NCI-H1930 (cell line): ENCODE measurements around the gene TTC12.
"Not testable (repeated sequence)": the region's sequence is repeated elsewhere in the genome, so short reads cannot be mapped to it uniquely, and the experiment has no call there.

Source experiments
- DNase-seq, 2 experiments: peaks; one replicate each; lab custom pipeline; 2025; lab: John Stamatoyannopoulos, UW

The TTC12 gene

DNA sequence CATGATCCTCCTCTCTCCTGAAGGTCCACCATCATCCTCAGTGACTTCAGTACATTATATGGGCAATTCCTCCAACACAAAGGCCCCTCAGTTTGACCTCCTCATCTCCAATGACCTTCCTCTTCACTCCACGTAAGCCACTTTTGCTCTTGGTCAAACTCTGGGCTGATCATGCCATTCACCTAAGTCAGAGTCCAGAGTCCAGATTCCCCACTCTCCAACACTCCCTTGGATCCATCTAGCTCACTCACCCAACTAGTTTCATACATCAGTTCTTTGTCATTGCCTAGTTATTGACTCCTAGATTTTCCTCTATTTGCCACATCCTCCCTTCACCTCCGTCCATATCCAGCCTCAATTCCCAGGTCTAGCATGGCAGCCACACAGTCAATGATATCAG lies 30.5 kb upstream of the TTC12 start:
- no peak for DNase-seq

DNA sequence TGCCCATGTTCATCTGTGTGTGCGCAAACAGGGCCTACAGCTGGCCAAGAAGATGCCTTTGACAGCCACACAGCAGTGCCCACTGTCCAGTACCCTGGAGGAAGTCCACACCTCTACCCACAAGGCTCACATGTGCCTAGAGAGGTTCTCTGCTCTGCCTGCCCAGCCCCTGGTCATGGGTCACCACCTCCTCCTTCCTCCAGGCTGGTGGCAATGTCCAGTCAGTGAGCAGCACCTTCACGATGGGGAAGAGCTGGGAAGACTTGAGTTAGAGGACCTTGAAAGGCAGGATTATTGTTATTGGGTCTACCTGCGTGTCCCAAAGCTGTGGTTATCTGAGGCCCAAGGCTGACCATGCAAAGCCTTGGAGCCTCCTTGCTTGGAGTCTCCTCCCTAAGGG lies 28.4 kb upstream of the TTC12 start:
- DNase-seq: no peak

DNA sequence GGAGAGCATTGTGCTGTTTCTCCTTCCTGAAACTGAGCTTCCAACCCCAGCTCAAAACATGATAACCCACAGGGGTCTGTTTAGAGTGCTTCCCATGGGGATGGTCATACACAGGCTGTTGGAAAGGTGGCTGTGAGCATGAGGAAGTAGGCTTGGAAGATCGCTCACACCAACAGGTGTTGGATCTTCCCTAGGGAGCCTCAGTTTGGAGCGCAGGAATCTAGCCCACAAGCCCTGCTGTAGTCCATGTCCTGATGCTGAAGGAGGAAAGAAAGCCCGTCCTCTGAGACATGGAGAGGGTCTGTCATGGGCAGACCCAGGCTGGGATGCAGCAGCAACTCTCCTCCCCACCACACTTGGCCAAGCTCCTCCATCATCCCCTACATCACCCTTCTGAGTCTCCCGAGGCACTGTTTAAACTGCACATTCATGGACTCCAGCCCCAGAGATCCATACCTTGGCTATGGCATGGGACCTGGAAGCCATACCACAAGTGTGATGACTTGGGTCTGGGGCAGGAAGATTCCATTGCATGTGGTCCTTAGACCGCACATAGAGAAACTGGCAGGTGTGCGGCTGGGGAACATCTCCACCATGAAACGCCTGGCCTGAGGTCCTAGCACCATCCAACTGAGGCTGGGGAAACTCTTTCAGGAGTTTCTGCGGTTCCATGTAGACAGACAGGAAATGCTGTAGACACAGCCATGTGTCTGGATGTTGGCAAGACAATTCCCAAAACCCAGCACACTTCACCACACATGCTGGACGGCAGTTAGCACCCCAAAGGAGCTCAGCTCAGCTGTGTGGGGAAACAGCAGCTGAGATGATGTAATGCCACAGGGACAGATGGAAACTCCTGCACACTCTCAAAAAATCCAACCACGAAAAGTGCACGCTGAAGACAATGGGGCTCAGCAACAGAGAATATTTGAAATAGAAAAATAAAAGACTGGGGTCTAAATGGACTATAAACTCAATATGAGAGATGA lies 27.6 kb upstream of the TTC12 start:
- no peak for DNase-seq

DNA sequence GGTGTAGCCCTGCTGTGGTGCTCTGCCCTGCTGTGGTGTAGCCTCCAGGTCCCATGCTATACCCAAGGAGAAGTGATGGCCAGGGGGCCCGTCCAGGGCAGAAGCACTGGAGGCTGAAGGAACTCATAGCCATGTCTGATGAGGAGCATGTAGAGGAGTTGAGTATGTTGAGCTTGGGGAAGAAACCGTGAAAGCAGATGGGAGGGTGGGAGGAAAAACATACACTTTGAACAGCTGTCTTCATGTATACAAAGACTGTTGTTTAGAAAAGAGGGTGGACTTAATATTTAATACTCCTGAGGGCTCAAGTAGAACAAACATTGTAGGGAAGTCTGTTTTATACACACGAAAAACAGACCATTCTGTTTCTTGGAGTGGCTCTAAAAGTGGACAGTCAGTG lies 26.6 kb upstream of the TTC12 start:
- no peak for DNase-seq

DNA sequence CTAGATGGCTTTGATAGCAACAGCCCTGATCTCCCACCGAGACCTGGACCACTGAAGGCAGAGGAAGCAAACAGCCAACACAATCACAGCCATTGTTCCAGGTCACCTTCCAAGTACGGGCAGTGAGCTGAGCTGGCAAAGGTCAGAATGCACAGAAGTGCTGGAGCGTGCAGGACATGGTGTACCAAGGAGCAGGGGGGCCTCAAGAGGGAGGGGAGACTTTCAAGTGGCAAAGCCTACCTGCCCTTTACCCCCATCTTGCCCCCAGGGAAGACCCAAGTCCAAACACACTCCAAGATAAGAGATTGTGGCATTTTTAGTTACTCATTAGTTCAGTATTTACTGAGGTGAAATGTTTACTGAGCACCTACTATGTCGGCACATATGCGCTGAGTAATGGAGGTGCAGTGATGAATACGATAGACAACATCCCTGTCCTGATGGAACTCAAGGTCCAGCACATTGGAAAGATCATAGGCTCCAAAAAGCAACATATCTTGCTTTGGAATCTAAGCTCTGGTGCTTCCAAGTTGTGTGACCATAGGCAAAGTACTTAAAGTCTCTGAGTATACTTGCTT lies 26.0 kb upstream of the TTC12 start:
- no peak for DNase-seq

DNA sequence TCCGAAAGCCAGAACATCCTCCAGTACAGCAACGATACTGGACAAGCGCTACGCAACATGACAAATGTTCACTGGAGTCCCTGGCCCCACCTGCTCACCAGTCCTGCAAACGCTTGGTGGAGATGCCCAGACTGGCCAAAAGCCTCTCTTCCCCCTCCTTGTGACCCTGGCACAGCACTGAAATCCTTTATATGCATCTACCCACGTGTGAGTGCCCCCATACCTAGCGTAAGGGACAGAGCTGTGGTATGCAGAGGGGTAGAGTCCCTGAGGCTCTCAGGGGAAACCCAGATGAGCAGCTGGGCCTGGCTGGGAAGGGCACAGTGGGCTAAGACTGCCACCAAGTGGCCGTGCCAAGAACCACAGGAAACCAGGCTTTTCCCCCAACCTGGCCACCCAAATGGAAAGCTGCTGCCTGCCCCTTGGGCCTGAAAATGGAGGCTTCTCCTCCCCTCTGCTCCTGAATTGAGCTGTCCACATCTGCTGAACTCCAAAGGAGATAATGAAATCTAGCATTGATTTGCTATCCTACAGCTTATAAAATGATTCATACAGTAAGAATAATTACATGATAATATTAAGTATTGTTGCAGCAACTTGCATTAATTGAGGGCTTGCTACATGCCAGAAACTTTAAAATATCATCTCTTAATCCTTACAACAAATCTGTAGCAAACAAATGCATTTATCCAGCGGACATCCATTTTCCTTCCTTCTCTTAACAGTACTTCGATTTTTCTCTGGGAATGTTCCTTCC lies 24.8 kb upstream of the TTC12 start:
- DNase-seq: peak; percentile 18 to 47

DNA sequence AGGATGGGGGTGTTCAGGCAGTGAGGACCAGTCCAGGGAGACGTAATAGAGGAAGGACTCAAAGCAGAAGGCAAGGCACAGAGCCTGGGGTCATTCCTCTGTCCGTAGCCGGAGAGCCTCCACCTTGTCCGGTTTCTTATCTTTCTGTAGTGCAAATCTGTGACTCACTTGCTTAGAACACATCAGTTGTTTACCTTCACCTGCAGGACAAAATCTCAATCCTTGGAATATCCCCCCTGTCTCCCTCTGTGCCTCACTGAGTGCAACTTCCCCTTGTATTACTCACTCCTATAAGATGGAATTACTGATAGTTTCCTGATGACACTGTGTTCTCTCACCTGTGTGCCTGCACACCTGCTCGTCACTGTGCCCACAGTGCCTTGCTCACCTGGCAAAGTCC lies 20.4 kb upstream of the TTC12 start:
- no peak for DNase-seq

DNA sequence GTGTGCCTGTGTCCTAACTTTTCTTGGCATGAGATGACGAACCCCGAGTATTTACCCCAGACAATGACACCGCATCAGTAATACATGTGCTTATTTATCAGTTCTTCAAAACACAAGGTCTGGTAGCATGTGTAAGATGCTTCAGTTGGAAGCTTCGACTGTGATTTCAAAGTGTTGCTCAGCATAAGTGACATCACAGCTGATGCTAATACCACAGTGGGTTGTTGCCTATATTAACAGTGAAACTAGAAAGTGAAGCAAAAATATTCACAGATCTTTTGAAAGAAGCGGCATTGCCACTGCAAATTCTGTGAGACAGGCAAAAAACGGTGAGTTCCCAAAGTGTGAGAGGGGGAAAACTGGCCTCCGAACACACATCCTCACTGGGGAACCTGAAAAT lies 18.4 kb upstream of the TTC12 start:
- DNase-seq: no peak

DNA sequence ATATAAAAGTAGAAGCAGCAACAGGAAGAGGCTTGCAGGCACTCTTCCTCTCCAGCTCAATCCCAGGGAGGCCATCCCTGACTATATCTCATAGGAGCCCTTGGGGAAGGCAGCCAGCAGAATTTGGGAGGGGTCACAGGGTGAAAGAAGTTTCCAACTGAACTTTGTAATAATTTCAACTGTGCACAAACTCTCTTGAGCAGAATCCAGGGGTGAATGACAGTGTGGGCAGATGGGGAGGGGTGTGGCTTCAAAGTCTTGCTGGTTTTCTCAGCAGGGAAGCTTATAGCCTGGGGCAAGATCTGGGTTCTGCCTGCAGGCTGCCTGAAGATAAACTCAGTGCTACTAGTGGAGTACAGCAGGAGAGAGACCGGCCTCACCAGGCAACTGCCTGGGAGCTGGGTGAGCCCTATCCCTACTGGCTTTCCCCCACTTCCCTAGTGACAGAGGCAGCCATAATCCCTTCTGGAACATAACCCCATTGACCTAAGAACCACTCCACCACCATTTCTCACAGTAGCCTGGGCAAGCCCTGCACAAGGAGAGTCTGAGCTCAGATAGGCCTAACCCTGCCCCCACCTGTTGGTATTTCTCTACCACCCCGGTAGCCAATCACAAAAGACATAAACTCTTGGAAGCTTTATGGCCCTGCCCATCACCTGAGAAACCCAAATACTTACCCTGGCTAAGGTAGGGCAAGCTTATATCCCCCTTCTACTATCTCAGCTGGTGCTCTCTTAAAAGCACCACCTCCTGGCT lies 17.8 kb upstream of the TTC12 start:
- DNase-seq: no peak

DNA sequence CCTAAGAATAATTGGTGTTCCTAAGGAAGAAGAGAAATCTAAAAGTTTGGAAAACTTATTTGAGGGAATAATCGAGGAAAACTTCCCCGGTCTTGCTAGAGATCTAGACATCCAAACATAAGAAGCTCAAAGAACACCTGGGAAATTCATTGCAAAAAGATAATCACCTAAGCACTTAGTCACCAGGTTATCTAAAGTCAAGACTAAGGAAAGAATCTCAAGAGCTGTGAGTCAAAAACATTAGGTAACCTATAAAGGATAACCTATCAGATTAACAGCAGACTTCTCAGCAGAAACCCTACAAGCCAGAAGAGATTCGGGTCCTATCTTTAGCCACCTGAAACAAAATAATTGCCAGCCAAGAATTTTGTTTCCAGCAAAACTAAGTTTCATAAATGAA lies 15.9 kb upstream of the TTC12 start:
- DNase-seq: not testable (repeated sequence)

DNA sequence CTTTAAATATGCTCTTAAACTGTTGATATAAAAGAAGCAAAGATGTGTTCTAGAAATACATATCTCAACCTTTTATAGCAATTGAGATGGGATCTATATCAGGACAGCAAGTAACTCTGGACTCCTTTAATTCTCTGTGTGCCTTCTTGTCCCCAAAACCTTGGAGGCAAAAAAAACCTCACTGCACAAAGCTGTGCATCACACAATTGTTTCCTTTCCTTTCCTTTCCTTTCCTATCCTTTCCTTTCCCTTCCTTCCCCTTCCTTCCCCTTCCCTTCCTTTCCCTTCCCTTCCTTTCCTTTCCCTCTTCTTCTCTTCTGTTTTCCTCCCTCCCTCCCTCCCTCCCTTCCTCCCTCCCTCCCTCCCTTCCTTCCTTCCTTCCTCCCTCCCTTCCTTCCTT lies 9.5 kb upstream of the TTC12 start:
- no peak for DNase-seq

DNA sequence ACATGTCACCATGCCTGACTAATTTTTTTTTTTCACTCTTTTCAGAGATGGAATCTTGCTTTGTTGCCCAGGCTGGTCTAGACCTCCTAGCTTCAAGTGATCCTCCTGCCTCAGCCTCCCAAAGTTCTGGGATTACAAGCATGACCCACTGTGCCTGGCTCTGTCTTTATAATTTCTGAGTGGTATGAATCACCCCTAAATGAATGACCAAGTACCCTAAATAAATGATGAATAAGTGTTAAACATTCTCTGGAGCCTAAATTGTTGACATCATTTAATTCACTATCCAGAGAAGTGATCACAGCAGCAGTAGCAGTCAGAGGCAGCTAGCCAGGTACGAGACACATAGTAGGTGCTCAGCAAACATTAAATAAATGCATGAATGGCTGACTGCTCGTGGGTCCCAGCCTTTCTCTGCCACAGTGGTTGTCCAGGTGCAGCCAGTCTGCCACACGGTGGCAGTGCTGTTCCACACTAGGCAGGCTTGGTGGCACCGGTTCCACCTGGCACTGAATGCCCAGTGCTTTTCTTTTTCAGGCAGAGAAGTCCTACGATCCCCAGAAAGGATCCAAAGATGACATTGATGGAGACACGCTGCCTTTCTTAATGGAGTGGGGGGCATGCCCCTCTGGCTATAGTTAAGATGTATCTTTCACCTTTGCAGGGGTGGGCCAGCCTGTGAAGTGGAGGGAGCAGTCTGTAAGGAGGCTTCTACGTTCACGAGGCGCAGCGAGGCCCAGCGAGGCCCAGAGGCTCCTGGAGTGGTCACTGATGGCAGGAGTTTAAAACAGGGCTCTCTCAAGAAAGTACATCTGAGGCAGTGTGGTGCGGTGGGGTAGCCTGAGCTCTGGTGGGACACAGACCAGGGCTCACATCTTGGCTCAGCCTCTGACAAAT lies 8.7 kb upstream of the TTC12 start:
- peak; percentile 37 to 57 for DNase-seq

DNA sequence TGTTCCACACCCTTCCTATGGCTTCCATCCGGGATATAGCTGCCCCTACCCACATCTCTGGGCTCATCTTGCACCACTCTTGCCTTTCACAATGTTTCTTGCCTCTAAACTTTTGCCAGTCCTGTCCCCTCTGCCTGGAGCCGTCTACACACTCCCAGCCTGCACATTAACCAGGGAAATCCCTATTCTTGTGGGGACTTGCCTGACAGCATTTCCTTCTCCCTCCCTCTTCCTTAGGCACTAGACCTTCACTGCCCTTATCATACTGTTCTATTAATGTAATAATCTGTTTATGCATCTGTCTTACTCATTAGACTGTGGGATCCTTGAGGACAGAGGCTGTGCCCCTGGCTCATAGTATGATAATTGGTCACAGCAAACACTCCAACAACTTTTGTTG lies 5.8 kb upstream of the TTC12 start:
- no peak for DNase-seq

DNA sequence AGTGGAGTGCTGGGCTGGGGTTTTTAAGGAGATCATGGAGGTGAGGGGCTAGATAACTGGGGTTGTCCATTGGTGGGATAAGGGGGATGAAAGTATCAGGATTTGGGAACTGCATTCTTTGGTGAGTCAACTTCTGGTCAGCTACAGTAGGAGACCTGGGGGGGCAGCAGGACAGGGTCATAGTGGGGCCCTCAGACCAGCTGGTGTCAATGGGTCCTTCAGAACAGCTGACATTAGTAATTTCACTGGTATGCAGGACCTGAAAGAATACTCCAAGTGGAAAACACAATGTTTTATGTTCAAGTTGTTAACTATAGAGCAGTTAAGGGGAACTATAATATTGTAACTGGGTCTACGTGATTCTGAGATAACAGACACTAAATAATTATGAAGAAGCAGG lies 2.8 kb upstream of the TTC12 start:
- no peak for DNase-seq

DNA sequence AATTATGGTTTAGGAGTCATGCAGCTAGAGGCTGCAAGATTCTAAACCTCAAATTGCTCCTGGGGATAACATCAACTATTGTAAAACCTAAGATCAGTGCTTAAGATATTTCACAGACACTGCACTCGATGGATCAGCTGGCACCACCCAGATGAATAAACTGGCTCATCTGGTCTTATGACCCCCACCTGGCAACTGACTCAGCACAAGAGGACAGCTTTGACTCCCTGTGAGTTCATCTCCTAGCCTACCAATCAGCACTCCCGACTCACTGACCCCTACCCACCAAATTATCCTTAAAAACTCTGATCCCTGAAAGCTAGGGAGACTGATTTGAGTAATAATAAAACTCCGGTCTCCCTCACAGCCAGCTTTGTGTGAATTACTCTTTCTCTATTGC lies 782 bp upstream of the TTC12 start:
- no peak for DNase-seq

DNA sequence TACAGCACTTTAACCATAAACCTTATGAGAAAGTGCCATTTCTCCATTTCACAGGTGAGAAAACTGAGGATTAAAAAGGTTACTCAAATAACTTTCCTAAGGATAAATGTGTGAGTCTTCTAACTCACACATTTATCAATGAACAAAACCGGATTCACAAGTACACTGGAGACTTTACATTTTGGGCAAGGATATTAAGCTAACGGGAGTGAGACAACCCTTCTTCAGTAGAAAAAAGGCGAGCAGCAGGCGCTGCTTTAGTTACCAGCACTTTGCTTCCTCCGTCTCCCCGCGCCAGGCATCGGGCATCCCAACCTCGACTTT lies 356 bp upstream of the TTC12 start:
- no peak for DNase-seq

DNA sequence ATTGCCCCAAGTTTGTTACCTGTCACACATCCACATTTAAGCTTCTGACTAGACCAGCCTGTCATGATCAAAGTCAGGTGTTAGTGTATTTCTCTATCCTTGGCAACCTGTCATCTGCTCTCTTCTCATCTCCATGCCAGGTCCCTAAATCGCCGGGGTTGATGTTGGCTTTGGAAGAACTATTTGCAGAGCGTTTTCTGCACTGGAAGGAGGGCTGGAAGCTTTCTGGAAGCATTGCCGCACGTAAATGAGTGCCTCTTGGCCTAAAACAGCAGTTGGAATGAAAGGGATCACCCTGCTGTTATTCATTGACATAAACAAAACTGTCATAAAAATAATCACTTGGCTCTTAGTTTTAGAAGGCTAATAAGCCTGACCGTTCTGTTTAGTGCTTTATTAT lies 1.4 kb downstream of the TTC12 start:
- DNase-seq: no peak

DNA sequence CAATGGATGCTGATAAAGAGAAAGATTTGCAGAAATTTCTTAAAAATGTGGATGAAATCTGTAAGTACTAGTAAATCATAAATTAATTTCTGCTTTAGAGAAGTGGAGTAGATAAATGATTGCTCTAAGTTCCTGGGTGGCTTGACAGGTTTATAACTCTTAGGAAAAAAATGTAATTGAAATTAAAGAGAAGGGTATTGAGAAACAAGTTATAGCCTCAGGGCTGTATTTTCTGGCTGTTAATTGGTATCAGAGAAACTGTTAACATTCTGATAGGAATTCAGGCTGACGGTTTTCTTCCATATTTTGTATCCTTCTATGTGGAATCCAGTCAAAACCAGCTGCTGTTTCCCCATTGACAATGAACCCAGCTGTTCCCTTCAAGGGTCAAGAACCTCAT lies 1.9 kb downstream of the TTC12 start:
- DNase-seq: no peak

DNA sequence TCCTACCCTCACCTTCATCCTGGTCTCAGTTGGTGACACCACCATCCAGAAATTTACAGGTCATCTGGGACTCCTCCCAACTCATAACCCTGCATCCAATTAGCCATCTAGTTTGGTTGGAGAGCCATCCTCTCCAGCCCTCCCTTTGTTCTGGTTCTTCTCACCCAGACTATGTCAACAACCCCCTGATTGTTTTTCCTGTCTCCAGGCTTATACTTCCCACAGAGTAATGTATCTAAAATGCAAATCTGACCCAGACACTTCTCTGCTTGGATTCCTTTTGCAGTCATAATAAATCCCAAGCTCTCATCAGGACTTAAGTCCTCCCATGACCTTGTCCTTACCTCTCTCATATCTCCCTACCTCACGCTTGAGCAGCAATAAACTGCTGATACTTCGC lies 3.0 kb downstream of the TTC12 start:
- no peak for DNase-seq

DNA sequence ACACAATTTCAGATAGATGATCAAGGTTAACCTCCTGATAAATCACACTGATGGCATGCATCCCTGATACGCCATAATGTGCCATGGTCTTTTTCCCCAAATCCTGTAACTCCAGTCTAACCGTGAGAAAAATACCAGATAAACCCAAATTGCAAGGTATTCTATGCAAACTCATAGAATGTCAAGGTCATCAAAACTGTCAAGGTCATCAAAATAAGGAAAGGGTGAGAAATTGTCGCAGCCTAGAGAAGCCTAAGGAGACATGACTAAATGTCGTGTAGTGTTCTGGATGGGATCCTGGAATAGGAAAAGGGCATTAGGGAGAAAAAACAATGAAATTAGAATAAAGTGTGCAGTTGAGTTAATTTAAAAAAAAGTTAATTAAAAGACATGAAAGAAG lies 4.7 kb downstream of the TTC12 start:
- no peak for DNase-seq

DNA sequence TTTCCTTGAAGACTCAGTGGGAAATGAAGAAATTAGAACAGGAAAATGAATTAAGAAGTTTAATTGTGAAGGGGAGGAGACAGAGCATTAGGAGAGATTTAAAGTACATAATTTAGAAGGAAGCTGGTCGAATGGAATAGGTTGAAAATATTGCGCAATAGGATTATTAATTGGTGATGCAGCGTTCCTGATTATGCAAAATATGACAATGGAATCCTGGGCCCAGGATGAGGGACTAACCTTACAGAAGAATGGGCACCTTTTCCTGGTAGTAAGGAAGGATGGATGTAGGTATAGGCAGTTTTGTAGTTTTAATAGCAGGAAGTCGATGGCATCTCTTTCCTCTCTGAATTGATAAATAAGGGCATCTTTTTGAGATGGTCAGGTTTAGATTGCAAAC lies 7.8 kb downstream of the TTC12 start:
- DNase-seq: no peak
